ENCODE data around the gene NMS. TPM values are rescaled to one million over a fixed set of nuclear protein-coding genes. Genes with fewer than 3 reads are reported as not detected.

Gene NMS
- total RNA-seq, 3 donors from 2014 or later: not detected

DNA sequence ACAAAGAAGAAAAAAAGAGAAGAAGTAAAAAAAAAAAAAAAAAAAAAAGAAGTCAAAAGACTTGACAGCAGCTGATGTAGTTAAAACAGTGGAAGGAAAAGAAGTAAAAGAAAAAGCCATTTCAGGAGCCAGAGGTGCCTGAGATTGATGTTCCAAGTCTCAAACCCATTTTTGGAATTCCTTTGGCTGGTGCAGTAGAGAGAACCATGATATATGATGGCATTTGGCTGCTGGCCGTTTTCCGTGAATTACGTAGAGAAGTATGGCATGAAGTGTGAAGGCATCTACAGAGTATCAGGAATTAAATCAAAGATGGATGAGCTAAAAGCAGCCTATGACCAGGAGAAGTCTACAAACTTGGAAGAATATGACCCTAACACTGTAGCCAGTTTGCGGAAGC is 45.2 kb upstream of the NMS start:
- Histone ChIP-seq H3K27me3 (no peaks in the 10 kb centered on the region), H3K4me3 (no peak overlapping the region), H3K4me1 (no peaks in the 10 kb centered on the region), H3K27ac (no peak overlapping the region), H3K36me3 (no peaks in the 10 kb centered on the region), H3K9me3 (peaks cover 0 to under 1% of the 10 kb centered on the region in 2 donors)
- intact Hi-C loops (cut with DNase I; ENCODE audit: low total_unique reads): no loop called here
- no peak for DNase-seq (ENCODE audit: low spot score in 2 of 2)
- TF ChIP-seq POLR2AphosphoS5 (IDR thresholded peaks at IDR 0.05): no peak
- TF ChIP-seq, protein P1, sequence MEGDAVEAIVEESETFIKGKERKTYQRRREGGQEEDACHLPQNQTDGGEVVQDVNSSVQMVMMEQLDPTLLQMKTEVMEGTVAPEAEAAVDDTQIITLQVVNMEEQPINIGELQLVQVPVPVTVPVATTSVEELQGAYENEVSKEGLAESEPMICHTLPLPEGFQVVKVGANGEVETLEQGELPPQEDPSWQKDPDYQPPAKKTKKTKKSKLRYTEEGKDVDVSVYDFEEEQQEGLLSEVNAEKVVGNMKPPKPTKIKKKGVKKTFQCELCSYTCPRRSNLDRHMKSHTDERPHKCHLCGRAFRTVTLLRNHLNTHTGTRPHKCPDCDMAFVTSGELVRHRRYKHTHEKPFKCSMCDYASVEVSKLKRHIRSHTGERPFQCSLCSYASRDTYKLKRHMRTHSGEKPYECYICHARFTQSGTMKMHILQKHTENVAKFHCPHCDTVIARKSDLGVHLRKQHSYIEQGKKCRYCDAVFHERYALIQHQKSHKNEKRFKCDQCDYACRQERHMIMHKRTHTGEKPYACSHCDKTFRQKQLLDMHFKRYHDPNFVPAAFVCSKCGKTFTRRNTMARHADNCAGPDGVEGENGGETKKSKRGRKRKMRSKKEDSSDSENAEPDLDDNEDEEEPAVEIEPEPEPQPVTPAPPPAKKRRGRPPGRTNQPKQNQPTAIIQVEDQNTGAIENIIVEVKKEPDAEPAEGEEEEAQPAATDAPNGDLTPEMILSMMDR (IDR thresholded peaks at IDR 0.05): no peak
- no peak for TF ChIP-seq POLR2A (IDR thresholded peaks at IDR 0.05)

DNA sequence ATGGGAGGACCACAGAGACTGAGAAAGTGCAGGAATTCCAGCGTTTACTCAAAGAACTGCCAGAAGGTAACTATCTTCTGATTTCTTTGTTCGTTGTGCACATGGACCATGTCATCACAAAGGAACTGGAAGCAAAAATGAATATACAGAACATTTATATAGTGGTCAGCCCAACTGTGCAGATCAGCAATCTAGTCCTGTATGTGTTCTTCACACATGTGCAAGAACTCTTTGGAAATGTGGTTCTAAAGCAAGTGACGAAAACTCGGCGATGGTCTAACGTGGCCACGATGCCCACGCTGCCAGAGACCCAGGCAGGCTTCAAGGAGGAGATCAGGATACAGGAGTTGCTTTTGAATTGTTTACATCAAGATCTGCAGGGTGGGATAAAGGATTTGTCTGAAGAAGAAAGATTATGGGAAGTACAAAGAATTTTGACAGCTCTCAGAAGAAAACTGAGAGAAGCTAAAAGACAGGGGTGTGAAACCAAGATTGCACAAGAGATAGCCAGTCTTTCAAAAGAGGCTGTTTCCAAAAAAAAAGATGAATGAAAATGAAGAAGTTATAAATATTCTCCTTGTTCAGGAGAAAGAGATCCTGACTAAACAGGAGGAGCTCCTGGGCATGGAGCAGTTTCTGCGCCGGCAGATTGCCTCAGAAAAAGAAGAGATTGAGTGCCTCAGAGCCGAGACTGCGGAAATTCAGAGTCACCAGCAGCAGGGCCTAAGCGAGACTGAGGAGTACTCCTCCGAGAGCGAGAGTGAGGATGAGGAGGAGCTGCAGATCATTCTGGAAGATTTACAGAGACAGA is 44.5 kb upstream of the NMS start:
- H3K27me3 ChIP-seq: no peaks in the 10 kb centered on the region
- no peak overlapping the region for H3K4me3 ChIP-seq
- no peaks in the 10 kb centered on the region for H3K4me1 ChIP-seq
- TF ChIP-seq, protein P1 (IDR thresholded peaks at IDR 0.05): no peak
- no peak for TF ChIP-seq POLR2A (IDR thresholded peaks at IDR 0.05)
- TF ChIP-seq POLR2AphosphoS5 (IDR thresholded peaks at IDR 0.05): no peak
- intact Hi-C loops (cut with DNase I; ENCODE audit: low total_unique reads): no loop called here
- no peaks in the 10 kb centered on the region for H3K36me3 ChIP-seq
- H3K9me3 ChIP-seq: peaks cover 0 to 7% of the 10 kb centered on the region in 2 donors
- no peak overlapping the region for H3K27ac ChIP-seq
- no peak for DNase-seq (ENCODE audit: low spot score in 2 of 2)

DNA sequence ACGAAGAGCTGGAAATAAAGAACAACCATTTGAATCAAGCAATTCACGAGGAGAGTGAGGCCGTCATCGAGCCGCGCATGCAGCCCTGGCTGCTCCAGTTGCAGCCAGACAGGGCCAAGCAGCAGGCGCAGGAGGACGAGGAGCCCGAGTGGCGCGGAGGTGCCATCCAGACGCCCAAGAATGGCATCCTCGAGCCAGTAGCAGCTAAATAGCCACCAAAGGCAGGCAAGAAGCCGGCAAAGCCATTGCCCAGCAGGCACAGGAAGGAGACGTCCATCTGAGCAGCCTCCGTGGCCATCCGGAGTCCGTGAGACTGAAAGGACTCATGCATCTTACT is 43.9 kb upstream of the NMS start:
- H3K27ac ChIP-seq: no peak overlapping the region
- intact Hi-C loops (cut with DNase I; ENCODE audit: low total_unique reads): no loop called here
- TF ChIP-seq, protein P1 (IDR thresholded peaks at IDR 0.05): no peak
- no peak for TF ChIP-seq POLR2AphosphoS5 (IDR thresholded peaks at IDR 0.05)
- TF ChIP-seq POLR2A (IDR thresholded peaks at IDR 0.05): no peak

DNA sequence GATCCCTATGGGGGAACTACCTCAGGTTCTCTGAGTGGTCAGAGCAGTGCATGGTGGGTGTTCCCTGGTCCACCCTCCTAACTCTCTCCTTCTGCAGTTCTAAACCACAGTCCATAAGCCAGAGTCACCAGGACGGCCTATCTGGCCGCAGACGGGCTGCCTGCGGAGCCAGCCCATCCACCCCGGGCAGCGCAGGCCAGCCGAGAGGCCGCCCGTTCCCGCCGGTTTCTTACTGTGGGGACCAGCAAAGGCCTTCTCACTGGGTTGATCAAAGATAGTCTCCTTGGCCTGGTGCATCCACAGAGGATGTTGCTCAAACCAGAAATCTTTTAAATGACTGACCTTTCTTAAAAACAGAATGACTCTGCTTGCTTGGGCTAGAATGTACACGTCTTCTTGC is 43.2 kb upstream of the NMS start:
- intact Hi-C loops (cut with DNase I; ENCODE audit: low total_unique reads): no loop called here

More for the DNA sequence above, 43.9 kb upstream of the NMS start:
- Histone ChIP-seq H3K9me3 (peaks cover 0 to 12% of the 10 kb centered on the region in 2 donors), H3K4me1 (no peaks in the 10 kb centered on the region), H3K27me3 (no peaks in the 10 kb centered on the region), H3K36me3 (no peaks in the 10 kb centered on the region), H3K4me3 (no peak overlapping the region)
- DNase-seq (ENCODE audit: low spot score in 2 of 2): no peak

More for the DNA sequence above, 43.2 kb upstream of the NMS start:
- Histone ChIP-seq H3K36me3 (no peaks in the 10 kb centered on the region), H3K4me3 (no peak overlapping the region), H3K9me3 (peaks cover 0 to 12% of the 10 kb centered on the region in 2 donors), H3K4me1 (no peaks in the 10 kb centered on the region), H3K27ac (no peak overlapping the region), H3K27me3 (no peaks in the 10 kb centered on the region)
- DNase-seq (ENCODE audit: low spot score in 2 of 2): no peak
- TF ChIP-seq POLR2A (IDR thresholded peaks at IDR 0.05): no peak
- no peak for TF ChIP-seq POLR2AphosphoS5 (IDR thresholded peaks at IDR 0.05)
- TF ChIP-seq, protein P1 (IDR thresholded peaks at IDR 0.05): no peak

Data from breast epithelium (tissue), 4 donors.